ENCODE measurements around the gene MUCL3.
"Not testable (repeated sequence)": the region's sequence is repeated elsewhere in the genome, so short reads cannot be mapped to it uniquely, and the experiment has no call there.

The MUCL3 gene

GRCh38 chr6:30914854-30915590, 25.8 kb upstream of the MUCL3 start:
- Histone ChIP-seq H3K36me3 (ENCODE audit: control insufficient read depth, insufficient read depth, low read length) (peaks cover 24% of the 10 kb centered on the region), H3K27me3 (ENCODE audit: control insufficient read depth, insufficient read depth, low read length) (no peaks in the 10 kb centered on the region), H3K4me3 (ENCODE audit: low read length) (peak overlapping the region; percentile 65), H3K4me1 (ENCODE audit: control insufficient read depth, insufficient read depth, low read length) (peaks cover 29% of the 10 kb centered on the region), H3K9ac (ENCODE audit: low read length) (peak overlapping the region; percentile 84), H3K9me3 (ENCODE audit: control insufficient read depth, low read length) (no peaks in the 10 kb centered on the region)

GRCh38 chr6:30915591-30915946, 25.2 kb upstream of the MUCL3 start:
- H3K9me3 ChIP-seq (ENCODE audit: control insufficient read depth, low read length): no peaks in the 10 kb centered on the region
- peaks cover 30% of the 10 kb centered on the region for H3K36me3 ChIP-seq (ENCODE audit: control insufficient read depth, insufficient read depth, low read length)
- no peaks in the 10 kb centered on the region for H3K27me3 ChIP-seq (ENCODE audit: control insufficient read depth, insufficient read depth, low read length)
- peak overlapping the region; percentile 84 for H3K9ac ChIP-seq (ENCODE audit: low read length)
- H3K4me1 ChIP-seq (ENCODE audit: control insufficient read depth, insufficient read depth, low read length): peaks cover 29% of the 10 kb centered on the region
- no peak overlapping the region for H3K4me3 ChIP-seq (ENCODE audit: low read length)

GRCh38 chr6:30917041-30917440, 23.7 kb upstream of the MUCL3 start:
- H3K9ac ChIP-seq (ENCODE audit: low read length): peak overlapping the region; percentile 26
- H3K4me3 ChIP-seq (ENCODE audit: low read length): no peak overlapping the region
- H3K4me1 ChIP-seq (ENCODE audit: control insufficient read depth, insufficient read depth, low read length): peaks cover 29% of the 10 kb centered on the region
- no peaks in the 10 kb centered on the region for H3K27me3 ChIP-seq (ENCODE audit: control insufficient read depth, insufficient read depth, low read length)
- no peaks in the 10 kb centered on the region for H3K9me3 ChIP-seq (ENCODE audit: control insufficient read depth, low read length)
- peaks cover 31% of the 10 kb centered on the region for H3K36me3 ChIP-seq (ENCODE audit: control insufficient read depth, insufficient read depth, low read length)

DNA sequence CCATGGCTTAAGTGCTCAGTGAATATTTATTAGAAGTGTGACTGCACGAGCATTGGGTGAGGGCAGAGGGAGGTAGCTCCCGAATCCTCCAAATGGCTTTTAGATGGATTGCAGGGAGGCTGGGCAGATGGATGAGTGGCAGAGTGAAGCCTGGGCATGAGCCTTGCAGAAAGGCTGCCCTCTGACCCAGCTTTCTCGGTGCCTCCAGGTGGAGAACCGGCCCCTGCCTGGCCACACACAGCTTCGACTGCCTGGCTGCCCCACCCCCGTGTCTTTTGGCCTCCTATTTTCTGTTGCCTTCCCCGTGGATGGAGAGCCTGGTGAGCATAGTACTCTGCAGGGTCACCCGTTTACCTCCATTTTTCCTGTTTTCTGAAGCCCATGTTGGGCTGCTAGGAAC, 23.3 kb upstream of the MUCL3 start:
- Histone ChIP-seq H3K4me3 (ENCODE audit: low read length) (no peak overlapping the region), H3K4me1 (ENCODE audit: control insufficient read depth, insufficient read depth, low read length) (peaks cover 29% of the 10 kb centered on the region), H3K9ac (ENCODE audit: low read length) (no peak overlapping the region), H3K27me3 (ENCODE audit: control insufficient read depth, insufficient read depth, low read length) (no peaks in the 10 kb centered on the region), H3K36me3 (ENCODE audit: control insufficient read depth, insufficient read depth, low read length) (peaks cover 31% of the 10 kb centered on the region), H3K9me3 (ENCODE audit: control insufficient read depth, low read length) (no peaks in the 10 kb centered on the region)

GRCh38 chr6:30918670-30919069, 22.1 kb upstream of the MUCL3 start:
- Histone ChIP-seq H3K9me3 (ENCODE audit: control insufficient read depth, low read length) (no peaks in the 10 kb centered on the region), H3K4me3 (ENCODE audit: low read length) (no peak overlapping the region), H3K4me1 (ENCODE audit: control insufficient read depth, insufficient read depth, low read length) (peaks cover 25% of the 10 kb centered on the region), H3K9ac (ENCODE audit: low read length) (no peak overlapping the region), H3K36me3 (ENCODE audit: control insufficient read depth, insufficient read depth, low read length) (peaks cover 31% of the 10 kb centered on the region), H3K27me3 (ENCODE audit: control insufficient read depth, insufficient read depth, low read length) (no peaks in the 10 kb centered on the region)

- H3K4me1 ChIP-seq (ENCODE audit: control insufficient read depth, insufficient read depth, low read length): peaks cover 19% of the 10 kb centered on the region
- H3K9ac ChIP-seq (ENCODE audit: low read length): no peak overlapping the region
- H3K36me3 ChIP-seq (ENCODE audit: control insufficient read depth, insufficient read depth, low read length): peaks cover 23% of the 10 kb centered on the region
These were observed 18.3 kb upstream of the MUCL3 start for GRCh38 chr6:30922447-30922852.

DNA sequence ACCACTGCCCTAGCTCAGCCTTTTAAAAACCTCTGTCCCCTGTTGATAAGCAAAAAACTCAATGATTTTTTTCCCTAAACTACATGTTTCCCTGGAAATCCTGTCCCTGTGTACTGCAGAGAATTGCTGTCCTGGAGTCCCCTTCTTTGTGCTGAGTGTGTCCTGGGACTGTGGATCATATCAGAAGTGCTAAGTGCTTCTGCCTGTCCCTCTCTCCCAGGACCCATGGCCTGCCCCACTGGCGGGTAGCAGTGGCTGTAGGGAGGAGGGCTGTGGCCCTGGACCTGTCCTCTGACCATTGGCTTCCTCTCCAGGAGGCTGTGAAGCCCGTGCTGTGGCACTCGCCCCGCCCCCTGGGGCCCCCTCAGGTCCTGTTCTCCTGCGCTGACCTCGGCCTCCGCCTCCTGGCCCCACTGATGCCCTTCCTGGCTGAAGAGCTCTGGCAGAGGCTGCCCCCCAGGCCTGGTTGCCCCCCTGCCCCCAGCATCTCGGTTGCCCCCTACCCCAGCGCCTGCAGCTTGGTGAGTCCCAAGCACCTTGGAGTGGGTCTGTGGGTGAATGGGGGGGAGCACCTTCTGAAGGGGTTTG, 16.6 kb upstream of the MUCL3 start:
- H3K9ac ChIP-seq (ENCODE audit: low read length); H3K27me3 ChIP-seq (ENCODE audit: control insufficient read depth, insufficient read depth, low read length); H3K9me3 ChIP-seq (ENCODE audit: control insufficient read depth, low read length); H3K4me3 ChIP-seq (ENCODE audit: low read length): not testable (repeated sequence)
- peaks cover 22% of the 10 kb centered on the region for H3K4me1 ChIP-seq (ENCODE audit: control insufficient read depth, insufficient read depth, low read length)
- peaks cover 20% of the 10 kb centered on the region for H3K36me3 ChIP-seq (ENCODE audit: control insufficient read depth, insufficient read depth, low read length)

More at GRCh38 chr6:30922447-30922852, 18.3 kb upstream of the MUCL3 start:
- H3K27me3 ChIP-seq (ENCODE audit: control insufficient read depth, insufficient read depth, low read length): no peaks in the 10 kb centered on the region
- H3K9me3 ChIP-seq (ENCODE audit: control insufficient read depth, low read length): no peaks in the 10 kb centered on the region
- H3K4me3 ChIP-seq (ENCODE audit: low read length): no peak overlapping the region

DNA sequence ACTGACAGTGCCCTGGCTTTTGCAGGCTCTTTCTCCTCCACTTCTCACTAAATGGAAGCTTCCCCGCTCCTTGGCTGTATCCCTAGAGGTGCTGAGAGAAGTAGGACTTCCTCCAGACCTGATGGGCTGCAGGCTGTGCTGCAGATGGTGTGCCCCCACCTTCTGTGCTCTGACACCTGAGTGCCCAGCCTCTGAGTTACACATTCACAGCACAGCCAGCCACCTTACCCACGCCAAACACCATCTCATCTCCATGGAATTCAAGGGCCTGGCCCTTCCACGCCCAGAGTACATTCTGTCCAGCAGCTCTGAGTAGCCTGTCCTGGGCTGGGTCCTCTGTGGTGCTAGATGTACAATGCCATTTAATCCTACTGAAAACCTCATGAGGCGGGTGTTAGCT, 14.1 kb upstream of the MUCL3 start:
- Histone ChIP-seq H3K4me3 (ENCODE audit: low read length) (no peak overlapping the region), H3K4me1 (ENCODE audit: control insufficient read depth, insufficient read depth, low read length) (peaks cover 29% of the 10 kb centered on the region), H3K9me3 (ENCODE audit: control insufficient read depth, low read length) (peaks cover 6% of the 10 kb centered on the region), H3K36me3 (ENCODE audit: control insufficient read depth, insufficient read depth, low read length) (no peaks in the 10 kb centered on the region), H3K27me3 (ENCODE audit: control insufficient read depth, insufficient read depth, low read length) (no peaks in the 10 kb centered on the region), H3K9ac (ENCODE audit: low read length) (no peak overlapping the region)

DNA sequence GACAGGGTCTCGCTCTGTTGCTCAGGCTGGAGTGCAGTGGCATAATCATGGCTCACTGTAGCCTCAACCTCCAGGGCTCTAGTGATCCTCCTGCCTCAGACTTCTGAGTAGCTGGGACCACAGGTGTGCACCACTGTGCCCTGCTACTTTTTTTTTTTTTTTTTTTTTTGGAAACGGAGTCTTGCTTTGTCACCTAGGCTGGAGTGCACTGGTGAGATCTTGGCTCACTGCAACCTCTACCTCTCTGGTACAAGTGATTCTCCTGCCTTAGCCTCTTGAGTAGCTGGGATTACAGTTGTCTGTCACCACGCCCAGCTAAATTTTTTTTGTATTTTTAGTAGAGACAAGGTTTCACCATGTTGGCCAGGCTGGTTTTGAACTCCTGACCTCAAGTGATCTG, 13.7 kb upstream of the MUCL3 start:
- not testable (repeated sequence) for H3K27me3 ChIP-seq (ENCODE audit: control insufficient read depth, insufficient read depth, low read length); H3K4me3 ChIP-seq (ENCODE audit: low read length); H3K36me3 ChIP-seq (ENCODE audit: control insufficient read depth, insufficient read depth, low read length); H3K9ac ChIP-seq (ENCODE audit: low read length); H3K9me3 ChIP-seq (ENCODE audit: control insufficient read depth, low read length)
- peaks cover 34% of the 10 kb centered on the region for H3K4me1 ChIP-seq (ENCODE audit: control insufficient read depth, insufficient read depth, low read length)

DNA sequence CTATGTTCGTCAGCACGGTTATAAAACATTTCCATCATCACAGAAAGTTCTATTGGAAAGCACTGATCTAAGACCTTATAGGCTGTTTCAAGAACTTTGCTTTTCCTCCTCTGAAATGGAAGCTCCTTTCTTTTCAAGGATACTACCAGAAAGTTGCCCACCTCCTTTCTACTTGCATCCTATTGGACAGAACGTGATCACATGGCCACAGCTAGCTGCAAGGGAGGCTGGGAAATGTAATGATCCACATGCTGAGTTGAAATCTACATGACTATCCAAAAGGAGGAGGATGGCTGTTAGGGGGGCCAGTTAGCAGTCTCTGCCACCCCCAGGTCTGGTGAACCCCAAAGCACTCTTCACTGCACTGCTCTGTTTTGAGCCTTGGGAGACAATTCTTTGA, 12.1 kb upstream of the MUCL3 start:
- no peak overlapping the region for H3K4me3 ChIP-seq (ENCODE audit: low read length)
- no peaks in the 10 kb centered on the region for H3K27me3 ChIP-seq (ENCODE audit: control insufficient read depth, insufficient read depth, low read length)
- H3K9ac ChIP-seq (ENCODE audit: low read length): no peak overlapping the region
- no peaks in the 10 kb centered on the region for H3K36me3 ChIP-seq (ENCODE audit: control insufficient read depth, insufficient read depth, low read length)
- H3K4me1 ChIP-seq (ENCODE audit: control insufficient read depth, insufficient read depth, low read length): peaks cover 46% of the 10 kb centered on the region
- peaks cover 6% of the 10 kb centered on the region for H3K9me3 ChIP-seq (ENCODE audit: control insufficient read depth, low read length)

GRCh38 chr6:30930506-30930905, 10.3 kb upstream of the MUCL3 start:
- no peaks in the 10 kb centered on the region for H3K27me3 ChIP-seq (ENCODE audit: control insufficient read depth, insufficient read depth, low read length)
- no peaks in the 10 kb centered on the region for H3K36me3 ChIP-seq (ENCODE audit: control insufficient read depth, insufficient read depth, low read length)
- H3K4me3 ChIP-seq (ENCODE audit: low read length): no peak overlapping the region

GRCh38 chr6:30931272-30931671, 9.5 kb upstream of the MUCL3 start:
- Histone ChIP-seq H3K4me3 (ENCODE audit: low read length) (peak overlapping the region; percentile 2), H3K9ac (ENCODE audit: low read length) (peak overlapping the region; percentile 14), H3K4me1 (ENCODE audit: control insufficient read depth, insufficient read depth, low read length) (peaks cover 61% of the 10 kb centered on the region), H3K36me3 (ENCODE audit: control insufficient read depth, insufficient read depth, low read length) (no peaks in the 10 kb centered on the region), H3K27me3 (ENCODE audit: control insufficient read depth, insufficient read depth, low read length) (no peaks in the 10 kb centered on the region), H3K9me3 (ENCODE audit: control insufficient read depth, low read length) (peaks cover 6% of the 10 kb centered on the region)

More at GRCh38 chr6:30930506-30930905, 10.3 kb upstream of the MUCL3 start:
- peaks cover 6% of the 10 kb centered on the region for H3K9me3 ChIP-seq (ENCODE audit: control insufficient read depth, low read length)
- H3K9ac ChIP-seq (ENCODE audit: low read length): no peak overlapping the region
- peaks cover 63% of the 10 kb centered on the region for H3K4me1 ChIP-seq (ENCODE audit: control insufficient read depth, insufficient read depth, low read length)

Measured in mucosa of stomach (tissue), 1 donor.